ENCODE measurements around the gene CENPH.
"Not testable (repeated sequence)": the region's sequence is repeated elsewhere in the genome, so short reads cannot be mapped to it uniquely, and the experiment has no call there.

GRCh38 chr5:69140239-69140638 is 49.1 kb upstream of the CENPH start:
- not testable (repeated sequence) for TF ChIP-seq CTCF (conservative IDR thresholded peaks at IDR 0.05 in 1 of 2, IDR thresholded peaks at IDR 0.05 in 1 of 2; ENCODE audit: extremely low read depth in 1 of 2, insufficient read depth in 1 of 2, low read depth in 1 of 2, low read length in 2 of 2); EZH2 (IDR thresholded peaks at IDR 0.05; ENCODE audit: borderline replicate concordance, low read length)
